ENCODE results near the gene NMBR. TPM values are rescaled to one million over a fixed set of nuclear protein-coding genes. Genes with fewer than 3 reads are reported as not detected.

The NMBR gene
- total and polyA plus RNA-seq, 2 of the 8 experiments (the other 6 are each of a cell fraction or from before 2014, with no cell fraction given), result 0.08 TPM; not detected in 1

- peak overlapping the region in 1 of 2 experiments; percentile 38; a peak in 1 of 4 replicates for H3K4me2 ChIP-seq (ENCODE audit: insufficient read depth in 1 of 2, low read depth in 2 of 2, low read length in 2 of 2)
- 59% methylated on average over 3 of the region's 3 CpGs; no CpG with 5 or more reads in 1 of the 2 experiments for WGBS, 2 experiments (ENCODE audit: extremely low coverage in 1 of 2, insufficient coverage in 1 of 2, insufficient read length in 1 of 2, insufficient replicate concordance in 2 of 2, low coverage in 1 of 2, low lambda C conversion rate in 2 of 2, missing lambda C conversion rate in 1 of 2)
- FAIRE-seq, result no peak
- TF ChIP-seq E2F6 (IDR thresholded peaks at IDR 0.05) (no peak), MAFK (IDR thresholded peaks at IDR 0.05; ENCODE audit: low read depth, low read length) (no peak), RAD21 (IDR thresholded peaks at IDR 0.05 in 1 of 2, conservative IDR thresholded peaks at IDR 0.05 in 1 of 2; ENCODE audit: low read depth in 2 of 2, low read length in 2 of 2) (no peak), USF2 (IDR thresholded peaks at IDR 0.05; ENCODE audit: low read length) (no peak), BACH1 (IDR thresholded peaks at IDR 0.05; ENCODE audit: low read length) (no peak), EZH2 (IDR thresholded peaks at IDR 0.05; ENCODE audit: low read depth, low read length, severe bottlenecking) (no peak), CBX5 (IDR thresholded peaks at IDR 0.05; ENCODE audit: low read depth, low read length) (no peak), KDM4A (IDR thresholded peaks at IDR 0.05; ENCODE audit: low read depth, low read length, severe bottlenecking) (no peak), RBBP5 (IDR thresholded peaks at IDR 0.05; ENCODE audit: borderline replicate concordance, low read depth, low read length) (no peak), SP2 (IDR thresholded peaks at IDR 0.05; ENCODE audit: low read length) (no peak), CBX8 (IDR thresholded peaks at IDR 0.05; ENCODE audit: borderline replicate concordance, low read depth, low read length) (no peak)
Measured at GRCh38 chr6:142028527-142028926, 118.4 kb downstream of the NMBR start.

More at GRCh38 chr6:142028527-142028926, 118.4 kb downstream of the NMBR start:
- Histone ChIP-seq H3K9me3 (ENCODE audit: insufficient read depth in 2 of 2, low read depth in 1 of 2, low read length in 1 of 2) (0 out of 4 replicates have a peak, but pooled peaks cover 6 to 9% of the 10 kb centered on the region in 2 experiments), H4K8ac (ENCODE audit: extremely low read depth, insufficient read depth, low read length) (no peak overlapping the region), H3K27me3 (replicated peaks in 1 of 4; ENCODE audit: control insufficient read depth in 3 of 4, extremely low read depth in 1 of 4, insufficient read depth in 3 of 4, low read length in 3 of 4) (no peaks in the 10 kb centered on the region), H2BK120ac (replicated peaks; ENCODE audit: low read depth, low read length) (no peak overlapping the region), H3K23ac (ENCODE audit: insufficient read length) (no peak overlapping the region), H3K4me3 (ENCODE audit: extremely low read depth in 1 of 4, insufficient read depth in 2 of 4, low read depth in 3 of 4, low read length in 4 of 4) (peak overlapping the region in 1 of 4 experiments; percentile 62; a peak in 1 of 8 replicates), H2BK5ac (ENCODE audit: low read depth, low read length) (no peak overlapping the region), H3K23me2 (ENCODE audit: low read depth, low read length) (no peaks in the 10 kb centered on the region), H3K79me1 (ENCODE audit: low read depth, low read length) (no peaks in the 10 kb centered on the region), H3K9ac (replicated peaks in 1 of 4; ENCODE audit: extremely low read depth in 1 of 4, low read depth in 3 of 4, low read length in 3 of 4) (no peak overlapping the region), H3K56ac (replicated peaks; ENCODE audit: insufficient read length, low read depth, low read length) (no peak overlapping the region), H3K18ac (ENCODE audit: extremely low read depth, low read length) (no peak overlapping the region), H2BK15ac (ENCODE audit: low read length) (no peak overlapping the region), H4K20me1 (replicated peaks in 1 of 2; ENCODE audit: control insufficient read depth in 1 of 2, insufficient read depth in 2 of 2, low read length in 2 of 2) (no peaks in the 10 kb centered on the region), H4K5ac (ENCODE audit: insufficient read length, low read depth, low read length) (no peak overlapping the region), H2BK12ac (ENCODE audit: low read depth, low read length) (no peak overlapping the region), H3K36me3 (ENCODE audit: control insufficient read depth in 2 of 4, insufficient read depth in 4 of 4, low read length in 3 of 4) (peaks cover 0 to 6% (median 0%) of the 10 kb centered on the region in 4 experiments; a peak in 2 of 8 replicates), H3K4ac (replicated peaks; ENCODE audit: insufficient read length, low read depth, low read length) (no peak overlapping the region), H3K4me1 (replicated peaks in 1 of 4; ENCODE audit: control insufficient read depth in 3 of 4, insufficient read depth in 4 of 4, low read length in 3 of 4) (peaks cover 0 to 5% (median 0%) of the 10 kb centered on the region in 4 experiments; a peak in 2 of 7 replicates), H3K79me2 (ENCODE audit: control insufficient read depth in 1 of 2, insufficient read depth in 2 of 2, low read length in 2 of 2) (peaks cover 0 to 52% of the 10 kb centered on the region in 2 experiments; a peak in 2 of 4 replicates), H2BK20ac (ENCODE audit: low read length) (no peak overlapping the region), H2AK5ac (ENCODE audit: low read depth, low read length) (no peak overlapping the region), H3K14ac (ENCODE audit: insufficient read length) (no peak overlapping the region), H3K27ac (ENCODE audit: low read depth, low read length) (no peak overlapping the region), H2AFZ (ENCODE audit: low read length) (no peak overlapping the region), H4K91ac (replicated peaks; ENCODE audit: insufficient read length, low read length) (no peak overlapping the region)
- DNase-seq (ENCODE audit: low read depth in 1 of 2, low spot score in 2 of 2), result no peak
- POLR2A ChIA-PET (ENCODE audit: partially characterized antibody), result no interaction called here
- CTCF ChIA-PET (ENCODE audit: partially characterized antibody), result no interaction called here

All from H1 (cell line).